Measurements from ENCODE around the gene CHRM1.

DNA sequence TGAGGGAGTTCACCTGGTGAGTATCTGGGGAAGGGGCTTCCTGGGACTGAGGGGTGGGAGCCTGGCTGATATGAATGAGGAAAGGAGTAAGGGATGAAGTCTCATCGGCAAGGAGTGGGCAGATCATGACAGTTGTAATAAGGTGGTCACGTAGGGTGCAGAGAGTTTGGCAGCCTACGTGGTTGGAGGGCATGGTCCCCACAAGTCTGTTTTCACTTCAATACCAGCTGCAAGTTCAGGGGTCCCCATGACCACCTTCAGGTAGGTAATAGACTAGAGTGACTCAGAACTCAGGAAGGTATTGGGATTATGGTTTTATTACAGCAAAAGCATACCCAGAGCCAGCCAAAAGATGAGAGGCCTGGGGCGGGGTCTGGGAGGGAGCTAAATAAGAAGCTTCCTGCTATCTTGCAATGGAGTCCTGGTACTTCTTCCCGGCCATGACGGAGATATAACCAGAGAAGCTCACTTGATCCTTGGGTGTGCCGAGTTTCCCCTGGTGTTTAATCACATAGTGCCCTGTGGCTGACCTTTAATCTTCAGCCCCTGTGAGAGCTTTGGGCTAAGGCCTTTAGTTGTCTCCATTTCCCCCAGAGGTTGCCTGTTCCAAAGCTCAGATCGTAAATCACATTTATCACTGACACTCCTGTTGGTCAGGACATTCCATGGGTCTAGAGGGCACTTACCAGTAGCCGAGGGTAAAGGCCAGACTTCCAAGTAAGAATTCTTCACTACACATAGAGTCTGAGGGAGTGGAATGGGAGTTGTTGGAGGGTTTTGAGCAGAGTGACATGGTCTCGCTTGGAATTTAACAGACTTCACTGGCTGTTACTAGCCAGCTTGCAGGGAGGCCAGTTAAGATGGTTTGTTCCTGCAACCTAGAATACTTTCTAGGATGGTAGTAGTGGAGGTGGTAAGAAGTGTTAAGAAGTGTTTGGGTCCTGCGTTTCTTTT, 31.4 kb downstream of the CHRM1 start:
- TF ChIP-seq GABPA (IDR thresholded peaks at IDR 0.05; ENCODE audit: low read depth), result no peak
- TF ChIP-seq, protein P1, sequence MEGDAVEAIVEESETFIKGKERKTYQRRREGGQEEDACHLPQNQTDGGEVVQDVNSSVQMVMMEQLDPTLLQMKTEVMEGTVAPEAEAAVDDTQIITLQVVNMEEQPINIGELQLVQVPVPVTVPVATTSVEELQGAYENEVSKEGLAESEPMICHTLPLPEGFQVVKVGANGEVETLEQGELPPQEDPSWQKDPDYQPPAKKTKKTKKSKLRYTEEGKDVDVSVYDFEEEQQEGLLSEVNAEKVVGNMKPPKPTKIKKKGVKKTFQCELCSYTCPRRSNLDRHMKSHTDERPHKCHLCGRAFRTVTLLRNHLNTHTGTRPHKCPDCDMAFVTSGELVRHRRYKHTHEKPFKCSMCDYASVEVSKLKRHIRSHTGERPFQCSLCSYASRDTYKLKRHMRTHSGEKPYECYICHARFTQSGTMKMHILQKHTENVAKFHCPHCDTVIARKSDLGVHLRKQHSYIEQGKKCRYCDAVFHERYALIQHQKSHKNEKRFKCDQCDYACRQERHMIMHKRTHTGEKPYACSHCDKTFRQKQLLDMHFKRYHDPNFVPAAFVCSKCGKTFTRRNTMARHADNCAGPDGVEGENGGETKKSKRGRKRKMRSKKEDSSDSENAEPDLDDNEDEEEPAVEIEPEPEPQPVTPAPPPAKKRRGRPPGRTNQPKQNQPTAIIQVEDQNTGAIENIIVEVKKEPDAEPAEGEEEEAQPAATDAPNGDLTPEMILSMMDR (IDR thresholded peaks at IDR 0.05; ENCODE audit: insufficient read depth, low read length), result no peak

All from HL-60 (cell line).